Activated naive CD4-positive, alpha-beta T cell treated with anti-CD3 and anti-CD28 coated beads, Interleukin-2, amount 10 ng/mL, durations not matched to agents 7 days and 5 days (primary cell): ENCODE data around the gene MMAB.

Experiments used
- CTCF ChIA-PET: fragments of 350-600 bp; sonication (Branson Sonifier 250); formaldehyde crosslinking; loops from one replicate; lab custom pipeline; 2021; ENCODE audit warnings: antibody characterized with exemption; lab: Charles Lee
- DNase-seq: peaks from one replicate; pipeline ENCODE4 v3.0.0-alpha.2; 2020
- H3K27ac Mint-ChIP-seq: one replicate; pipeline ENCODE4 v1.8.0; 2021; ENCODE audit warnings: mild to moderate bottlenecking, moderate library complexity, mixed read lengths
- H3K27me3 Mint-ChIP-seq: one replicate; pipeline ENCODE4 v1.8.0; 2021; ENCODE audit warnings: mild to moderate bottlenecking, mixed read lengths
- H3K36me3 Mint-ChIP-seq: one replicate; pipeline ENCODE4 v1.8.0; 2021; ENCODE audit warnings: mixed read lengths
- H3K4me1 Mint-ChIP-seq: one replicate; pipeline ENCODE4 v1.8.0; 2021; ENCODE audit warnings: mixed read lengths
- H3K4me3 Mint-ChIP-seq: one replicate; pipeline ENCODE4 v1.8.0; 2021; ENCODE audit warnings: mild to moderate bottlenecking, moderate library complexity, mixed read lengths
- H3K9me3 Mint-ChIP-seq: one replicate; pipeline ENCODE4 v1.8.0; 2021; ENCODE audit warnings: mixed read lengths

MMAB gene

DNA sequence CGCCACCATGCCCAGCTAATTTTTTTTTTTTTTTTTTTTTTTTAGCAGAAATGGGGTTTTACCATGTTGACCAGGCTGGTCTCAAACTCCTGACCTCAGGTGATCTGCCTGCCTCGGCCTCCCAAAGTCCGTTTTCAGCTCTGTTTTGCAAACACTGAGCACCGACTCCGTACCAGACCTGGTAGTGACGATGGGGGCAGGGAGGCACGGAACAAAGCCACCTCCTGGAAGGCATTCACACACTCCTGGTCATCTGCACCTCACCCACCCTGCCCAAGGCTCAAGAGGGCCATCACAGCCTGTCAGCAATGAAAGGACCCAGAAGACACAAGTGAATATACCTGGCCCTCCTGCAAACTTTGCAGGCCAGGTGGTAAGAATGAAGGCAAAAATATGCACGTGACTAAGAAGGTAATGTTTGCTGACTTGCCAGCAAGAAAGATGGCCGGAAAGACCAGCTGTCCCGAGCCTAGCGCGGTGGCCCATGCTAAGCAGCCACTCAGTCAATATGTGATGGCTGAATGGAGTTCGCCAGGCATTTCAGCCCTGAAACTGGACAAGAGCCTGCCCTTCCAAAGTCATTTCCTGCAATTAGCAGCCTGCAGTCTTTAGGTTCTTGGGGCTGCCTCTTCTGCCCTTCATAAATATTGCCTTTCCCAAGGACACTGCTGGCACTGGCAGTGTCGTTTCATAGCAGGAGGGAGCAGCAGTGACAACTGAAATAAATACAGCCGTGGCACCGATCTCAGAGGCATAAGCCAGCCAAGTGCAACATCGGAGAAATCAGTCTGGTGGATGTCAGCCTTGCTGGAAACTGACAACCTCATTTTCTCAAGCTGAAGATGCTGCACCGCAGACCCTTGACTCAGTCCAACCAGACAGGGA is 17.6 kb downstream of the MMAB start:
- H3K9me3 Mint-ChIP-seq = no peaks in the 10 kb centered on the region
- no peaks in the 10 kb centered on the region for H3K36me3 Mint-ChIP-seq
- CTCF ChIA-PET = interaction anchor here (0.8 to 1.4 kb wide), 2 partner anchors 10 to 42 kb away, joined by 3 read pairs; no protein-coding TSS in a partner anchor
- no peaks in the 10 kb centered on the region for H3K4me1 Mint-ChIP-seq
- no peak overlapping the region for H3K4me3 Mint-ChIP-seq
- H3K27me3 Mint-ChIP-seq = peaks cover 20% of the 10 kb centered on the region
- H3K27ac Mint-ChIP-seq = no peak overlapping the region
- DNase-seq = no peak

DNA sequence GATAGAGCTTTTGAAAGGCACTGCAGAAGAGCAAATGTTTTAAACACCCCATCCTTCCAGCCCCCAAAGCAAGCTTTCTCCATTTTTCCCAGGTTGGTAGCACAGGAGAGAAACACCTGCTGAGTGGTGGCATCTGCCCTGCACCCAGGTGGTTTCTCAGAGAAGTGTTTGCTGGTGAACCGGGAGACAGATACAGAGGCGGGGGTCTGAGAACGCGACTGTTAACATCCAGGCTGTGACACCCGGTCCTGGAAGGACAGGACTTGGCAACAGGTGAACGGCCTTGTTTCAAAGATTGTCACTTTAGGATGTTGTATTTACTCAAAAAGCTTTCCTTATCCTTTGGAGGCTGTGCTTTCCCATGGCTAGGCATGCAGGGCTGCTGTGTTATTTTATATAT is 18.5 kb downstream of the MMAB start:
- no peak for DNase-seq
- Mint-ChIP-seq H3K27me3 (peaks cover 29% of the 10 kb centered on the region), H3K9me3 (no peaks in the 10 kb centered on the region), H3K4me1 (no peaks in the 10 kb centered on the region), H3K36me3 (no peaks in the 10 kb centered on the region), H3K4me3 (no peak overlapping the region), H3K27ac (no peak overlapping the region)
- CTCF ChIA-PET = interaction anchor here (0.8 kb wide), 1 partner anchor 43 kb away, joined by 3 read pairs; no protein-coding TSS in a partner anchor

DNA sequence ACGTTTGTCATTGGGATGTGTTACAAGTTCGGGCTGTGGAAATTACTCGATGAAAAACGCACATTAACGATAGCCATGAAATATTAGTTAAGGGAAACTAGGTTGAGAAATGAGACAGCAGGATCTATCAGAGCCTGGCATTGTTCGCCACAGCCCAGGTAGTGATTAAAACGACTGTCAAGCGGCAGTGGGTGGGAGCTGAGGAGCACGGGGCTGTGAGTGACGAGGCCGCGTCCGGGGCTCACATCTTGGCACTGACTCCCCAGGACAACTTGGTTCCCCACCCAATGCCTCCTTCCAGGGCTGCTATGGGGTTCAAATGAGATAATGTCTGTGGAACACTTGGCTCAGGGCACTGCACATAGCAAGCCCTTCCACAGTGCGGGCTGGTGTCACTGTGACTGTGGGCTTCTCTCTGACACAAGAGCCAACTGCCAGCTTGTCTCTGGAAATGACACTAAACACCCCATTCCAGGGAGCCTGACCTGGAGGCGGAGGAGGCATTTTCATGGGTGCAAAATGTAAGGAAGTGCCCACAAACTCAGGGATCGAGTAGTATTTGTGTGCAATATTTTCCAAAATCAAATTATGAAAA is 19.3 kb downstream of the MMAB start:
- H3K4me1 Mint-ChIP-seq = no peaks in the 10 kb centered on the region

DNA sequence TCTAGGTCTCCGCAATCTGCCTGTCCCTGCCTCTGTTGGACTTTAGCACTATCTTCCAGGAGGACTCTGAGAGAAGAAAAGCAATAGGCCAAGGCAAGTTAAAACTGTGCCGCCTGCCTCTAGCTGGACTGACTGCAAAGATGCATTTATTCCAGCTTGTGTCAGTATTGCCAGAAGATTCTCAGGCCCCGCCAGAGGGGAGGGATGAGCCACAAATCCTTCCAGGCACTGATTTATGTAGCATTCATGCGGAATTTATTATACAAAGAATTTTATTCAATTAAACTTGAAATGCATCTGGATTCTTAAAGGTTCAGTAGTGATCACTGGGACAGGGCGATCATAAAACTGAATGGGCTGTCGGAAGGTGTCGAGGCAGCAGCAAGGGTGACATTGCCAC is 19.8 kb downstream of the MMAB start:
- Mint-ChIP-seq H3K4me3 (no peak overlapping the region), H3K36me3 (no peaks in the 10 kb centered on the region), H3K4me1 (no peaks in the 10 kb centered on the region), H3K27me3 (peaks cover 37% of the 10 kb centered on the region), H3K9me3 (no peaks in the 10 kb centered on the region), H3K27ac (no peak overlapping the region)
- DNase-seq = no peak
- CTCF ChIA-PET = no interaction called here

More for the DNA sequence above, 19.3 kb downstream of the MMAB start:
- Mint-ChIP-seq H3K4me3 (no peak overlapping the region), H3K27ac (no peak overlapping the region), H3K36me3 (no peaks in the 10 kb centered on the region), H3K27me3 (peaks cover 33% of the 10 kb centered on the region), H3K9me3 (no peaks in the 10 kb centered on the region)
- CTCF ChIA-PET = no interaction called here
- no peak for DNase-seq

DNA sequence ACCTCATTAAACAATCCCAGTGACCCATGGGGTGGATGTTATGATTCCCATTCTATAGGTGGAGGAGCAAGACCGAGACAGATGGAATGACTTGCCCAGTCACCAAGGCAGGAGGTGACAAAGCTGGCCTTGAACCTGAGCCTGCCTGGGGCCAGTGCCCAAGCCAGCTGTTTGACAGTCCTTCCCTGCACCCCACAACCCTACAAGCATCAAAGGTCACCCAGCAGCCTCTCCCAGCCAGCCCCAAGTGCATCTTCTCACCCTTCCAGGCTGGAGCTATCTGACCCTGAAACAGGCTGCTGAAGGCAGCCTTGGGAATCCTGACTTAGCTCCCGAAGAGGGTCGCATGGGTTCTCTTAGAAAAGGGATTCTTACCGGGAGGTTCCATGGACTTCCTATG is 20.3 kb downstream of the MMAB start:
- Mint-ChIP-seq H3K4me1 (no peaks in the 10 kb centered on the region), H3K9me3 (no peaks in the 10 kb centered on the region), H3K4me3 (no peak overlapping the region), H3K27ac (no peak overlapping the region), H3K36me3 (no peaks in the 10 kb centered on the region), H3K27me3 (peaks cover 42% of the 10 kb centered on the region)
- CTCF ChIA-PET = no interaction called here
- DNase-seq = no peak

DNA sequence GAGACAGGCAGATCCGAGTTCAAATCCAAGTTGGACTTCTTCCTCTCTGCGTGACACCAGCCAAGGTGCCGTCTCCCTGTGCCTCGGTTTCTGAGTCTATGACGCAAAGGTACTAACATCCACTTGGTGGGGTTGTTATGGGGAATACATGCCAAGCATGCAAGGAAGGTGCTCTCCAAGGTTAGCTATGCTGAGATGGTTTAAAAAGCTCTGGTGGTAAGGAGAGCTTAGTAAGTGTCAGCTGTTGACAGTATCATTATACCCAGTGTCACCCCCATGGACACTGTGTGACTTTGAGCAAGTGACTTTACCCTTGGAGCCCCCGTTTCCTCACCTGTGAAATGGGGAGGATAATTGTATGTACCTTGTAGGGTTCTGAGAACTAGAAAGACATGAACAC is 22.2 kb downstream of the MMAB start:
- CTCF ChIA-PET = no interaction called here
- no peak overlapping the region for H3K4me3 Mint-ChIP-seq
- no peak overlapping the region for H3K27ac Mint-ChIP-seq
- no peaks in the 10 kb centered on the region for H3K9me3 Mint-ChIP-seq
- no peaks in the 10 kb centered on the region for H3K4me1 Mint-ChIP-seq
- peaks cover 61% of the 10 kb centered on the region for H3K27me3 Mint-ChIP-seq
- no peaks in the 10 kb centered on the region for H3K36me3 Mint-ChIP-seq
- DNase-seq = no peak

DNA sequence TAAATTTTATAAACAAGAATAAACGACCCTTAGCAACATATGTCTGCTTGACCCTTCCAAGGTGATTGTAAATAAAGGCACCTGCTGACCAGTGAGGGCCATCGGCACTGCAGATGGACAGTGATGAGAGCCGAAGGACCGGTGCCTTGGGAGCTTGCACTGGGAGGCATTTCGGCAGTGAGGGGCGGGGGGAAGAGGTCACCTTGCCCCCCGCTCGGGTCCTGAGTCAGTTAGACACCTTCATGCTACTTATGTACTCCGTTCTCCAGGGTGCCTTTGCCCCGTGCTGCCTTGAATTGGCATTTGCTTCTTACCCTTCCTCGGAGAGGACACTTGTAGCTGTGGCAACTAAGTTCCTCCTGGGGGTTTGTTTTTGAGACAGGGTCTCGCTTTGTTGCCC is 23.0 kb downstream of the MMAB start:
- no peak for DNase-seq
- Mint-ChIP-seq H3K4me1 (peaks cover 6% of the 10 kb centered on the region), H3K27me3 (peaks cover 67% of the 10 kb centered on the region), H3K4me3 (no peak overlapping the region), H3K9me3 (no peaks in the 10 kb centered on the region), H3K36me3 (no peaks in the 10 kb centered on the region), H3K27ac (no peak overlapping the region)
- CTCF ChIA-PET = no interaction called here

DNA sequence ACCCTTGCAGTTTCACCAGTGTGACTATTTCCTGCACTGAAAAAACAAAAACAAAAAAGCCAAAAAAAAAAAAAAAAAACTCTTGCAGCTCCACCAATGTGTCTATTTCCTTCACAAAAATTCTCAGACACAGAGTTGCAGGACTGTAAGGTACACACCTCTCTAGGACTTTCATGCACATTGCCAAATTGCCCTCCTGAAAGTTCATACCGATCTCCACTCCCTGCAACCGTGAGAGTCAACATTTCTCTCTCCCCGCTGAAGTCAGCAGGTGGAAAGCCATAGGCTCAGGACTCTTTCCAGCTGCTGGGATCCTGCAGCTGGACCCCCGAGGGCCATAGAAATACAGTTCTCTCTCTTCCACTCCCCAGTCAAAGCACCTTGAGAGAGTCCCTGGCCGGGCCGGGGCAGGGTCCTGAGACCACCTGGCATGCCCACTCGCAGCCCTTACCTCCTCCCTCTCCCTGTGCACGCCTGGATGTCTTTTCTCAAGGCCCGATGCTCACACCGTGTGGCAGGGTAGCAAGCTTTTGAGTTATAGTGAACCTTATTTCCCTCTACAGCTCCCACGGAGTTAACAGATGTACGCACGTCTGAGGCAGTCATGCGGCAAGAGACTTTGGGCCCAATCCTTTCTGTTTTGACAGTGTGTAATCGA is 23.6 kb downstream of the MMAB start:
- Mint-ChIP-seq H3K27me3 (peaks cover 71% of the 10 kb centered on the region), H3K36me3 (no peaks in the 10 kb centered on the region), H3K9me3 (no peaks in the 10 kb centered on the region), H3K4me3 (no peak overlapping the region), H3K27ac (peak overlapping the region; percentile 61), H3K4me1 (peaks cover 11% of the 10 kb centered on the region)
- DNase-seq = no peak
- CTCF ChIA-PET = interaction anchor here (0.6 kb wide), 1 partner anchor 189 kb away, joined by 3 read pairs; no protein-coding TSS in a partner anchor

DNA sequence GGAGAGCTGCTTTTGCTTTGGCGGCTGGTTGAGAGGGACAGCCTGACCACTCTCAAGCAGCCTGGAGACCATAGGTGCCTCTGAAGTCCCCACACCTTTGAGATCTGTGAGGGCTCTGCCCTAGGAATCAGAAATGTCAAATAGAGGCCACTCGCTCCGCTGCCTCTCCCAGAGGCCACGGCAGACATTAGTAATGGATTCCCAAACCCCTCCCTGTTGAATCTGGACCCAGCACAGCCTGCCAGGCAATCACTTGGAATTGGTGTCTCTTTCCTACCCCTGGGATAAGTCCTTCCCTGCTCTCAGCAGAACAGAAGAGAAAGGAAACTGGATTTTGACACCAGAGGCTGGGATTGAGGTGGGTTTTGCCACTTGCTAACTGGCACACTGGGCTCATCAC is 25.0 kb downstream of the MMAB start:
- no peak overlapping the region for H3K27ac Mint-ChIP-seq
- CTCF ChIA-PET = interaction anchor here (1.4 kb wide), 1 partner anchor 120 kb away, joined by 4 read pairs; no protein-coding TSS in a partner anchor
- H3K9me3 Mint-ChIP-seq = no peaks in the 10 kb centered on the region
- DNase-seq = no peak
- no peak overlapping the region for H3K4me3 Mint-ChIP-seq
- no peaks in the 10 kb centered on the region for H3K36me3 Mint-ChIP-seq
- H3K4me1 Mint-ChIP-seq = peaks cover 16% of the 10 kb centered on the region
- H3K27me3 Mint-ChIP-seq = peaks cover 68% of the 10 kb centered on the region

DNA sequence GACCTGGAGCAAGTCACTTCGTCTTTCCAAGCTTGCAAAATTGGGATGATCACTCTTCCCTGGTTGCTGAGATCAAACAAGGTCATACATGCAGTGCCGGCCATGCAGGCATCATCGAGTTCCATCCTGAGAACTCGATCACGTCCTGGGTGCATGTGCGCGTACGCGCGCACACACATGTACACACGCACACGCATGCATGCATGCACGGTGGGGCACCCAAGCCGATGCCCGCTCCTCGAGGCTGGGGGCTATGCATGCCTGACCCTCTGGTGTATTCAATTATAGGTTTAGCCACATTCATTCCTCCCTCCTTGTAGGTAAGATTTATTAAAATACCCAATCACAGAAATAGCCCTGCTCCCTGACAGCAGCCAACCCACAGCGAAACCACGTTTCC is 26.0 kb downstream of the MMAB start:
- H3K36me3 Mint-ChIP-seq = no peaks in the 10 kb centered on the region
- H3K9me3 Mint-ChIP-seq = no peaks in the 10 kb centered on the region
- H3K4me1 Mint-ChIP-seq = peaks cover 16% of the 10 kb centered on the region
- CTCF ChIA-PET = interaction anchor here (2.3 kb wide), 1 partner anchor 50 kb away, joined by 5 read pairs; no protein-coding TSS in a partner anchor
- peaks cover 61% of the 10 kb centered on the region for H3K27me3 Mint-ChIP-seq
- DNase-seq = no peak
- no peak overlapping the region for H3K27ac Mint-ChIP-seq
- H3K4me3 Mint-ChIP-seq = no peak overlapping the region

DNA sequence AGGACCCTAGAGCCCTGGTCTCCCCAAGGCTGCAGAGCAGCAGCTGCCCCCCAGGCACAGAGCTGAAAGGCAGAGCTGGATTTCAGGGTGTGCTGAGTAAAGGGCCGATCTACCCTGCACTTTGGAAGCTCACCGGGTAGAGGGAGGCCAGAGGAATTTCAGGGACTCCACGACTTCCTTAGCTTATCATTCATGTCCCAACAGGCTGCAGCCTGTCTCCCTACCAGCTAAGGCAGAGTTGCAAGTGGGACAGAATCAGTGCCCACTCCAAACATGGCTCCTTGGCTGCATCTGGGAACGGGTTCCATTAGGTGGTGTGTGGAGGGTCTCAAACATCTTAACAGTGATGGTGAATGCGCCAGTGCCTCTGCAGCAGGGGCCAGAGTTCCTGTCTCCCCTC is 27.5 kb downstream of the MMAB start:
- H3K9me3 Mint-ChIP-seq = no peaks in the 10 kb centered on the region
- DNase-seq = no peak
- peaks cover 16% of the 10 kb centered on the region for H3K4me1 Mint-ChIP-seq
- peaks cover 53% of the 10 kb centered on the region for H3K27me3 Mint-ChIP-seq
- CTCF ChIA-PET = interaction anchor here (1.3 to 2.3 kb wide), 2 partner anchors 10 to 52 kb away, joined by 3 to 5 read pairs; no protein-coding TSS in a partner anchor
- H3K36me3 Mint-ChIP-seq = no peaks in the 10 kb centered on the region
- no peak overlapping the region for H3K4me3 Mint-ChIP-seq
- no peak overlapping the region for H3K27ac Mint-ChIP-seq

DNA sequence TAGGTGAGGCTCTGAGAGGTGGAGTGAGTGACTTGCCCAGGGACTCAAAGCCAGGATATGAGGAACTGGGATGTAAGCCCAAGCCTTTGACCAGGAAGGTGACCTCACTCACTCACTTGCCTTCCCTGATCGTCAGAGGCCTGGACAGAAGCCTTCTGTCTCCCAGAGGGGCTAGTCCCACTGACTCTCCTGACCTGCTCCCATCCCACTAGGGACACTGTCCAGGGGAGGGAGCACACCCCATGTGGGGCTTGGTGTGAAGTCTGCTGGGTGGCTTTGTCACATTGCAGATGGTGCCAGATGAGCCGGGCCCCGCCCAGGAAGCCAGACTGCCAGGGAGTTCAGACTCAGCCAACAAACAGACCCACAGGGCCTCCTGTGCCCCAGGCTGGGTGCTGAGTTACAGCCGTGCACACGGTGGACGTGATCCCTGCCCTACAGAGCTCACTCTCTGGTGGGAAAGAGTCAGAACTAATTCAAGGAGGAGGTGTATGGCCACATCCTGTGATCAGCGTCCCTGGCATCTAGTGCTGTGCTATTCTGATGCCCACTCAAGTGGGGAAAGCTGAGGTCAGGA is 28.3 kb downstream of the MMAB start:
- CTCF ChIA-PET = interaction anchor here (1.3 kb wide), 1 partner anchor 11 kb away, joined by 3 read pairs; no protein-coding TSS in a partner anchor
- H3K27ac Mint-ChIP-seq = no peak overlapping the region
- peaks cover 45% of the 10 kb centered on the region for H3K27me3 Mint-ChIP-seq
- peak; percentile 49 for DNase-seq
- H3K4me1 Mint-ChIP-seq = peaks cover 16% of the 10 kb centered on the region
- H3K36me3 Mint-ChIP-seq = no peaks in the 10 kb centered on the region
- no peak overlapping the region for H3K4me3 Mint-ChIP-seq
- H3K9me3 Mint-ChIP-seq = no peaks in the 10 kb centered on the region

DNA sequence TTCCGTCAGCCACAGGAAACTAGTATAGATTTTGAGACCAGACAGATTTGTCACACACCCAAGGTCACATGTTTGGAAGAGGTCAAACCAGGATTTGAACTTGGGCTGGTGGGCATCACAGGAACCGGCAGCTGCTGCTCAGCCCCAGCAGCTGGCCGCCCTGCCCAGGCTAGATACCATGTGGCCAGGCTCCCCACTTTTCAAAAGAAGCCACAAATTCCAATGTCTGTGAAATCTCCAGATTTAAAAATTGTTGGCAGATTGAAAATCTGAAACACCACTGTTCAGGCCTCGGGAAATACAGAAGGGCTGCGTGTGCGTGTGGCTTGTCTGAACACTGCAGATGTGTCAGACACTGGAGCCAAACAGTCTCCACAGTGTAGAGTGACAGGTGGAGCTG is 30.4 kb downstream of the MMAB start:
- H3K4me1 Mint-ChIP-seq = peaks cover 16% of the 10 kb centered on the region
- no peak overlapping the region for H3K27ac Mint-ChIP-seq
- no peaks in the 10 kb centered on the region for H3K9me3 Mint-ChIP-seq
- no peaks in the 10 kb centered on the region for H3K36me3 Mint-ChIP-seq
- no peak for DNase-seq
- CTCF ChIA-PET = no interaction called here
- H3K27me3 Mint-ChIP-seq = peaks cover 28% of the 10 kb centered on the region
- no peak overlapping the region for H3K4me3 Mint-ChIP-seq

DNA sequence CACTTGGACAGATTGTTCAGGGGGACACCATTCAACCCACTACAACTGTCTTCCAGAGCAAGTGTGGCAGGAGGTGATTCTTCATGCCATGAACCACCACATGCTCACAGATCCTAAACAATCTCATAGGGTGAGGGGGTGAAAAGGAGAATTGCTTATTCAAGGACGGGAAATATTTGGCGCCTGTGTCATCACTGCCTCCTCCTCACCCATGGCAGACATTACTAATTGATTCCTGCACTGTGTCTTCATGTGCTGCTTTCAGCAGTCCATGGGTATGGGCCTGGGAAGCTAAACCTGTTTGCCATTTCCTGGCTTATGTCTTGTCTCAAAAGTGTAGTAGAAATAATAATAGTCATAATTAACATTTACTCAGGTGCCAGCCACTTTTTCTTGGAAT is 31.3 kb downstream of the MMAB start:
- Mint-ChIP-seq H3K27ac (no peak overlapping the region), H3K9me3 (no peaks in the 10 kb centered on the region), H3K36me3 (no peaks in the 10 kb centered on the region), H3K4me3 (no peak overlapping the region), H3K4me1 (peaks cover 16% of the 10 kb centered on the region), H3K27me3 (peaks cover 19% of the 10 kb centered on the region)
- CTCF ChIA-PET = no interaction called here
- DNase-seq = no peak
